K562 (cell line): Measurements from ENCODE around the gene ZNF487. TPM values are rescaled to one million over a fixed set of nuclear protein-coding genes. Genes with fewer than 3 reads are reported as not detected.

Experiments used
- BCLAF1 ChIP-seq, 2 experiments: fragments of 450-650 bp in 1 of 2; IDR thresholded peaks; 2 replicates each; pipeline ENCODE4 v1.6.1; 2011 to 2017; ENCODE audit warnings: low read depth in 2 of 2, antibody characterized with exemption in 1 of 2, borderline replicate concordance in 1 of 2, low read length in 1 of 2, mild to moderate bottlenecking in 1 of 2, mixed read lengths in 1 of 2; ENCODE audit not compliant: control insufficient read depth in 1 of 2
- CCNT2 ChIP-seq: IDR thresholded peaks from 2 replicates; pipeline ENCODE4 v1.6.1; 2011; ENCODE audit warnings: borderline replicate concordance, low read depth, mild to moderate bottlenecking, moderate library complexity, mixed read lengths, low read length; ENCODE audit not compliant: insufficient read length; ENCODE audit errors: extremely low read depth
- CHD4 ChIP-seq: fragments of 200-600 bp; sonication (generic); IDR thresholded peaks from 3 replicates; pipeline ENCODE4 v1.6.1; 2012; ENCODE audit warnings: low read depth, mild to moderate bottlenecking, mixed read lengths, low read length, inconsistent platforms; ENCODE audit not compliant: insufficient read depth, insufficient replicate concordance, poor library complexity, severe bottlenecking
- EP400 ChIP-seq: fragments of 450-650 bp; IDR thresholded peaks from 2 replicates; pipeline ENCODE4 v1.6.1; 2017; ENCODE audit warnings: antibody characterized with exemption, mild to moderate bottlenecking, moderate library complexity
- FOXJ3 ChIP-seq: sonication (generic); formaldehyde crosslinking; IDR thresholded peaks from 2 replicates; pipeline ENCODE4 v1.4.0; 2020; ENCODE audit warnings: mild to moderate bottlenecking, missing genetic modification reagents
- HES1 ChIP-seq: fragments of 450-650 bp; IDR thresholded peaks from 2 replicates; pipeline ENCODE4 v1.6.1; 2016; ENCODE audit warnings: low read depth, mild to moderate bottlenecking, moderate library complexity
- HOXB6 ChIP-seq: fragments of 250-450 bp; sonication (Bioruptor Pico); IDR thresholded peaks from 2 replicates; pipeline ENCODE4 v1.5.1; 2022; ENCODE audit warnings: mild to moderate bottlenecking, borderline replicate concordance
- MLX ChIP-seq, 2 experiments: fragments of 450-650 bp in 1 of 2; sonication (generic) in 1 of 2; formaldehyde crosslinking; conservative IDR thresholded peaks; 2 replicates each; pipeline versions ENCODE4 v1.4.0 to v1.8.1; 2020 to 2022; ENCODE audit warnings: mild to moderate bottlenecking in 1 of 2, missing genetic modification reagents in 1 of 2
- NR2C1 ChIP-seq, 2 experiments: fragments of 450-650 bp; IDR thresholded peaks; 2 replicates each; pipeline ENCODE4 v1.6.1; 2017; ENCODE audit warnings: mild to moderate bottlenecking in 2 of 2, antibody characterized with exemption in 1 of 2, inconsistent platforms in 1 of 2, missing compliant biosample characterization in 1 of 2, missing genetic modification characterization in 1 of 2
- PCBP1 ChIP-seq: fragments of 200-400 bp; formaldehyde crosslinking; IDR thresholded peaks from 2 replicates; pipeline ENCODE4 v1.6.1; 2018; ENCODE audit warnings: mild to moderate bottlenecking, low read depth, low read length; ENCODE audit not compliant: poor library complexity, severe bottlenecking
- PHF20 ChIP-seq: fragments of 450-650 bp; IDR thresholded peaks from 2 replicates; pipeline ENCODE4 v1.6.1; 2018; ENCODE audit not compliant: partially characterized antibody
- RBFOX2 ChIP-seq: fragments of 200-400 bp; formaldehyde crosslinking; IDR thresholded peaks from 2 replicates; pipeline ENCODE4 v1.6.1; 2017; ENCODE audit warnings: low read depth, mild to moderate bottlenecking, low read length, moderate library complexity
- SAFB ChIP-seq: fragments of 200-400 bp; formaldehyde crosslinking; IDR thresholded peaks from 2 replicates; pipeline ENCODE4 v1.6.1; 2017; ENCODE audit warnings: low read depth, low read length, borderline replicate concordance
- SAFB2 ChIP-seq: fragments of 200-400 bp; formaldehyde crosslinking; IDR thresholded peaks from 2 replicates; pipeline ENCODE4 v1.6.1; 2018; ENCODE audit warnings: borderline replicate concordance, low read length, low read depth, moderate library complexity; ENCODE audit not compliant: severe bottlenecking
- SREBF1 ChIP-seq: fragments of 150-350 bp; IDR thresholded peaks from 2 replicates; pipeline ENCODE4 v1.6.1; 2014; ENCODE audit warnings: antibody characterized with exemption, low read depth, low read length, borderline replicate concordance
- ZNF143 ChIP-seq: sonication (generic); formaldehyde crosslinking; IDR thresholded peaks from 2 replicates; pipeline ENCODE4 v1.9.0; 2022; ENCODE audit warnings: mild to moderate bottlenecking, missing genetic modification reagents
- ZNF668 ChIP-seq: fragments of 250-450 bp; sonication (Bioruptor Pico); IDR thresholded peaks from 2 replicates; pipeline ENCODE4 v1.8.0; 2022; ENCODE audit warnings: mild to moderate bottlenecking, inconsistent platforms
- polyA plus RNA-seq, 8 experiments: library from polyadenylated mRNA; depleted of rRNA in 4 of 8; stranded (reverse) in 5 of 8; unstranded in 3 of 8; fragments of >200 nt; fragmentation: Nextera tagmentation in 2 of 8; fragmentation: Illumina TruSeq in 1 of 8; extraction: Ambion mirVana in 2 of 8; extraction: Trizol in 1 of 8; gene quantifications; 2 replicates each; pipeline versions ENCODE4 v1.2.1 to v1.2.3, GENCODE V29; 2011 to 2014; ENCODE audit warnings: inconsistent platforms in 1 of 8, missing spikeins in 1 of 8
- total RNA-seq, 7 experiments: library from RNA; depleted of rRNA in 6 of 7; stranded (reverse); fragments of >200 nt in 6 of 7; fragmentation: Illumina TruSeq in 2 of 7; extraction: Trizol in 2 of 7; gene quantifications; 2 replicates each; pipeline versions ENCODE4 v1.2.1 to v1.2.3, GENCODE V29; 2011 to 2021; ENCODE audit warnings: low replicate concordance in 1 of 7
- TF ChIP-seq, protein P1 (sequence below): fragments of 450-650 bp; formaldehyde crosslinking; IDR thresholded peaks from 2 replicates; pipeline ENCODE4 v1.4.0; 2022; ENCODE audit warnings: mild to moderate bottlenecking, moderate library complexity
- TF ChIP-seq, protein P2 (sequence below): sonication (generic); formaldehyde crosslinking; IDR thresholded peaks from 2 replicates; pipeline ENCODE4 v1.9.0; 2022; ENCODE audit warnings: mild to moderate bottlenecking, missing genetic modification reagents

ZNF487 gene
- total and polyA plus RNA-seq, 9 of the 15 experiments (the other 6 are each of a cell fraction or from before 2014, with no cell fraction given), result 1.9 to 6.5 (median 4.2) TPM

DNA sequence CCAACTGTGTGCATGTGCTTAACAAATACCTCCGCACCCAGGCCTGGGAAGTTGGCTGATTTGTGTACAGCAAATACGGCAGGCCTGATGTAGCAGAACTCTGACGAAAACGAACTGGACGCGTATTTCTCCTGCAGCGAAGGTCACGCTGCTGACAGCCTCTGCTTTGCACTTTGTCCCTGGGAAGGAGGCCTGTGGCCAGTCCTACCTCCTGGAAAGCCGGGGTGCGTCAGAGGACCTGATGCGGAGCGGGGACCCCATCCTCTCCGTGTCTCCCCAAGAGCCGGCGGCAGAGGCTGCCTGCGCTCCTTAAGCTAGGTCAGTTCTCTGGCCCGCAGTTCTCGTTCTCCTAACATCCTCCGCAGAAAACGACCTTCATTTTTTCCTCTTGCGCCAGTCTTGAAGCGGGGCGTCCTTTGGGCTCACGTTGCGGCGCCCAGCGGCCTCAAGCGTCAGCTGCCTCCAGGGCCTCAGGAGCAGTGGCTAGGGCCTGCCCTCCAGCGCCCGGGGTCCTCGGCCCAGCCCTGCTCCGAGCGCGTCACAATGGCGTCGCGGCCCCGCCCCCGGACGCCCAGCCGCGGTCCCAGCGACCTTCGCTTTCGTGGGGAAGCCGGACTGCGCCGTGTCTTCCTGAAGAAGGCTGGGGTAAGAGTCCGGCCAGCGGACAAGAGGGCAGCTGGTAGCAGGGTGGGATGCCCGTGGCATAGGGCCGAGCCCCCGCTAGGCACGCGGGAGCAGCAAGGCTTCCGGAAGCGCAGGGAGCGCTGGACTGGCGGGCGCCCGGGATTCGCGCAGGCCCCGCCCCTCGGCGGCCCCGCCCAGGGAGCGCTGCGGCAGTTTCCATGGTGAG lies at the start of gene ZNF487 (continued):
- no peak for TF ChIP-seq SREBF1
- peak; percentile 99 for TF ChIP-seq RBFOX2
- TF ChIP-seq SAFB, result 0 out of 2 replicates have a peak, but pooled peaks have one; percentile 29
- no peak for TF ChIP-seq PCBP1
- TF ChIP-seq HOXB6 (CRISPR knock-in tag), result no peak
- peak; percentile 82 for TF ChIP-seq PHF20
- peak; percentile 99 for TF ChIP-seq FOXJ3
- TF ChIP-seq HES1, result no peak
- peak; percentile 29 for TF ChIP-seq CHD4
- TF ChIP-seq BCLAF1 (IDR thresholded peaks at IDR 0.05; ENCODE audit: borderline replicate concordance in 1 of 2, control insufficient read depth in 1 of 2, low read depth in 2 of 2, low read length in 1 of 2), result no peak
- TF ChIP-seq NR2C1 (IDR thresholded peaks at IDR 0.05), result peak; percentile 52
- TF ChIP-seq NR2C1 (tag; IDR thresholded peaks at IDR 0.05), result no peak
- TF ChIP-seq ZNF668 (CRISPR knock-in tag), result no peak
- no peak for TF ChIP-seq MLX (CRISPR knock-in tag; conservative IDR thresholded peaks at IDR 0.05)
- TF ChIP-seq SAFB2, result no peak
- TF ChIP-seq ZNF143, result no peak
- TF ChIP-seq, protein P1, sequence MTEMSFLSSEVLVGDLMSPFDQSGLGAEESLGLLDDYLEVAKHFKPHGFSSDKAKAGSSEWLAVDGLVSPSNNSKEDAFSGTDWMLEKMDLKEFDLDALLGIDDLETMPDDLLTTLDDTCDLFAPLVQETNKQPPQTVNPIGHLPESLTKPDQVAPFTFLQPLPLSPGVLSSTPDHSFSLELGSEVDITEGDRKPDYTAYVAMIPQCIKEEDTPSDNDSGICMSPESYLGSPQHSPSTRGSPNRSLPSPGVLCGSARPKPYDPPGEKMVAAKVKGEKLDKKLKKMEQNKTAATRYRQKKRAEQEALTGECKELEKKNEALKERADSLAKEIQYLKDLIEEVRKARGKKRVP (CRISPR knock-in tag), result peak; percentile 12; the same call in 1 of the 2 replicates
- TF ChIP-seq CCNT2, result no peak
- peak; percentile 96 for TF ChIP-seq EP400
- TF ChIP-seq, protein P2, sequence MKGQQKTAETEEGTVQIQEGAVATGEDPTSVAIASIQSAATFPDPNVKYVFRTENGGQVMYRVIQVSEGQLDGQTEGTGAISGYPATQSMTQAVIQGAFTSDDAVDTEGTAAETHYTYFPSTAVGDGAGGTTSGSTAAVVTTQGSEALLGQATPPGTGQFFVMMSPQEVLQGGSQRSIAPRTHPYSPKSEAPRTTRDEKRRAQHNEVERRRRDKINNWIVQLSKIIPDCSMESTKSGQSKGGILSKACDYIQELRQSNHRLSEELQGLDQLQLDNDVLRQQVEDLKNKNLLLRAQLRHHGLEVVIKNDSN (CRISPR knock-in tag), result no peak; the same call in 1 of the 2 replicates
